ENCODE measurements around the gene PTK7.

DNA sequence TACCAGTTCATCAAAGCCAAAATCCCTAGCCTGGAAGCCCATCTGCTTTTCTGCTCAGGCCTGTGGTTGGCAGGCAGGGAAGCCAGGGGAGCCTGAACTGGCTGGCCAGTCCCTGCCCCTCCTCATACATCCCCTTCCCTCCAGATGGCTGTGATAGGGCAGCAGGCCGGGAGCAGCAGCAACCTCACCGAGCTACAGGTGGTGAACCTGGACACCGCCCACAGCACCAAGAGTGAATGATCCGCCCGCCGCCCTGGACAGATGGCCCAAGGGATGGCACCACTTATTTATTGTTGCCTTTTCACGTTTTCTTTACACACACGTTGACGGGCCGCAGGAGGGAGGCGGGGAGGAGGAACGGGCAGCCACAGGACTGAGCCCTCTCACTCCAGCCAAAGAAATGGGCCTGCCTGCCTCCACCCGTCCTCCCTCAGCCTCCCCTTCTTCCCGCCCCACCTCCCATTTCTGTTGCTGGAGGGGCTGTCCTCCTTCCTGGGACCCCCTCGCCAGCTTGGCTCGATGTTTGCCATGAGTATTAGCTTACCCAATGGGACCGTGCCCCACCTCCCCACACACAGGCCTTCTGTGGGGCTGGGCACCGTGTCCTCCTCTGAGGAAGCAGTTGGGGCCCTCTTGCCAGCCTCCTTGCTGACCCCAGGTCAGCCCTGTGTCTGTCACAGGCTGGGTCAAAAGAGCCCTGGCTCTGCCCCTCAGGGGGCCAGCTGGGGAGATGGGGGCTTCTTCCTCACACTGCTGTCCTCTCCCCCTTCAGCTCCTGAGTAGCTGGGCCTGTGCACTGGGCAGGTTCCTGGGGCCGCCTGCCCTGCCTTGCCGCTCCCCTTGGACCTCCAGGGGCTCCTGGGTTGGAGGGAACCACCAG, 103.1 kb downstream of the PTK7 start:
- TF ChIP-seq EP300 (IDR thresholded peaks at IDR 0.05) = no peak
- TF ChIP-seq, protein P1, sequence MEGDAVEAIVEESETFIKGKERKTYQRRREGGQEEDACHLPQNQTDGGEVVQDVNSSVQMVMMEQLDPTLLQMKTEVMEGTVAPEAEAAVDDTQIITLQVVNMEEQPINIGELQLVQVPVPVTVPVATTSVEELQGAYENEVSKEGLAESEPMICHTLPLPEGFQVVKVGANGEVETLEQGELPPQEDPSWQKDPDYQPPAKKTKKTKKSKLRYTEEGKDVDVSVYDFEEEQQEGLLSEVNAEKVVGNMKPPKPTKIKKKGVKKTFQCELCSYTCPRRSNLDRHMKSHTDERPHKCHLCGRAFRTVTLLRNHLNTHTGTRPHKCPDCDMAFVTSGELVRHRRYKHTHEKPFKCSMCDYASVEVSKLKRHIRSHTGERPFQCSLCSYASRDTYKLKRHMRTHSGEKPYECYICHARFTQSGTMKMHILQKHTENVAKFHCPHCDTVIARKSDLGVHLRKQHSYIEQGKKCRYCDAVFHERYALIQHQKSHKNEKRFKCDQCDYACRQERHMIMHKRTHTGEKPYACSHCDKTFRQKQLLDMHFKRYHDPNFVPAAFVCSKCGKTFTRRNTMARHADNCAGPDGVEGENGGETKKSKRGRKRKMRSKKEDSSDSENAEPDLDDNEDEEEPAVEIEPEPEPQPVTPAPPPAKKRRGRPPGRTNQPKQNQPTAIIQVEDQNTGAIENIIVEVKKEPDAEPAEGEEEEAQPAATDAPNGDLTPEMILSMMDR (IDR thresholded peaks at IDR 0.05) = no peak
